22Rv1 (cell line): Measurements from ENCODE around the gene SPEF2.

Source experiments
- H3K27ac ChIP-seq: fragments of 450-650 bp; 2 replicates; pipeline ENCODE4 v1.5.1; 2017
- ZFX ChIP-seq: fragments of 450-650 bp; IDR thresholded peaks from 2 replicates; pipeline ENCODE4 v1.6.1; 2017; ENCODE audit warnings: antibody characterized with exemption, borderline replicate concordance
- TF ChIP-seq, protein P1 (sequence below): fragments of 450-650 bp; IDR thresholded peaks from 2 replicates; pipeline ENCODE4 v1.5.1; 2017; ENCODE audit warnings: mild to moderate bottlenecking

The SPEF2 gene

DNA sequence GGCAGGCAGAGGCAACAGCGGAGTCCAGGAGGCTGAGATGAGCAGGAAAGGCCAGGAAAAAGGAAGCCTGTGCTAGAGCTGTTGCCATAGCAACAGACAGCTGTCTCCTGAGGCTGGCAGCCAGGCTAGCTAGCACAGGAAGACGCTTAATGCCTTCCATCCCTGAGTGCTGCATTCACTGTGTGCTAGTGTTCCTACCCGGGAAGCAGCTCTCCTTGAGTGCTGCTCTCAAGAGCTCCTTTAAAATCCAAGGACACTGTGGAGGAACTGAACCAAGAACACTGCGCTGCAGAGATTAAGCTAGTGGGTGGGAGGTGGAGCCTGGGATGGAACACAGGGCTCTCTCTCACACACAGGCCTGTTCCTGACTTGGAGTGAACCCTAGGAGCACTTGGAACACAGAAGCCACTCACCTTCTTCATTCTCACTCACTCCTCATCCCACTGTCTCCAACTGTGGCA lies 185.6 kb downstream of the SPEF2 start:
- no peak for TF ChIP-seq ZFX
- TF ChIP-seq, protein P1, sequence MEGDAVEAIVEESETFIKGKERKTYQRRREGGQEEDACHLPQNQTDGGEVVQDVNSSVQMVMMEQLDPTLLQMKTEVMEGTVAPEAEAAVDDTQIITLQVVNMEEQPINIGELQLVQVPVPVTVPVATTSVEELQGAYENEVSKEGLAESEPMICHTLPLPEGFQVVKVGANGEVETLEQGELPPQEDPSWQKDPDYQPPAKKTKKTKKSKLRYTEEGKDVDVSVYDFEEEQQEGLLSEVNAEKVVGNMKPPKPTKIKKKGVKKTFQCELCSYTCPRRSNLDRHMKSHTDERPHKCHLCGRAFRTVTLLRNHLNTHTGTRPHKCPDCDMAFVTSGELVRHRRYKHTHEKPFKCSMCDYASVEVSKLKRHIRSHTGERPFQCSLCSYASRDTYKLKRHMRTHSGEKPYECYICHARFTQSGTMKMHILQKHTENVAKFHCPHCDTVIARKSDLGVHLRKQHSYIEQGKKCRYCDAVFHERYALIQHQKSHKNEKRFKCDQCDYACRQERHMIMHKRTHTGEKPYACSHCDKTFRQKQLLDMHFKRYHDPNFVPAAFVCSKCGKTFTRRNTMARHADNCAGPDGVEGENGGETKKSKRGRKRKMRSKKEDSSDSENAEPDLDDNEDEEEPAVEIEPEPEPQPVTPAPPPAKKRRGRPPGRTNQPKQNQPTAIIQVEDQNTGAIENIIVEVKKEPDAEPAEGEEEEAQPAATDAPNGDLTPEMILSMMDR = no peak
- no peak overlapping the region for H3K27ac ChIP-seq

DNA sequence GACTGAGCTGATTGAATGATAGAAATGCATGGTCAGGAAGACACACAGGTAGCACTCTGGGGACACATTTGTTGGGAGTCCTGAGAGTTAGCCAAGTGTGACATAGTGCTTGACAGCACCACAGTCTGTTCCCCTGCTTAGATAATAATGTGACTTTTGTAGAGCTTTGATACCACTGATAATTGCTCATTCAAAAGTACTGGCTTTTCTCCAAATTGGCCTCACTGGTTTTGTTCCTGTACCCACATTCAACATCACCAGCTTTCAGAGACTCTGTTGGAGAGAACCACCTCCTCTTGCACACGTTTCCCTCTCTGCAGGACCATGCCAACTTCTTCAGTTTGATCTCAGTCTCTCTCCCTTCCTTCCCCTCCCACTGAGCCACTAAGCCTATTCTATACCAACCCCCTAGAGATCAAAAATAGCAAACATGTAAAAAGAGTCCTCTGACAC lies 186.6 kb downstream of the SPEF2 start:
- H3K27ac ChIP-seq = no peak overlapping the region
- no peak for TF ChIP-seq ZFX
- TF ChIP-seq, protein P1 = no peak

DNA sequence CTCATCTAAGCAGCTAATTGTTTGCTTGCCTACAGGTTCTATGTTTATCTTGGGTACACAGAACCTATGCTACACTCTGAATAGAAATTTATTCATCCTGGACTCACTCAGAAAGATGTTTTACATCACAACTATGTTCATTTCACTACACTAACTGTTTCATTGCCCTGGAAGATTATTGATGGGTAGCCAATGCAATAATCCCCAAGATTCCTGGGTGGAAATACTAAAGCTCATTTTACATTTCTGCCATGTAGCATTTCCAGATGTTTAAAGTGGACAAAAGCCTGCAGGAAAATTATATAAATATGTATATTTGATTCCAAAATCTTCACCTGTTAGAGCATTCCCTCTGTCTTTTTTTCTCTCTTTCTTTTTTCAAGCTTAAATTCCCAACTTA lies 187.2 kb downstream of the SPEF2 start:
- H3K27ac ChIP-seq = no peak overlapping the region
- TF ChIP-seq, protein P1 = no peak
- TF ChIP-seq ZFX = no peak

DNA sequence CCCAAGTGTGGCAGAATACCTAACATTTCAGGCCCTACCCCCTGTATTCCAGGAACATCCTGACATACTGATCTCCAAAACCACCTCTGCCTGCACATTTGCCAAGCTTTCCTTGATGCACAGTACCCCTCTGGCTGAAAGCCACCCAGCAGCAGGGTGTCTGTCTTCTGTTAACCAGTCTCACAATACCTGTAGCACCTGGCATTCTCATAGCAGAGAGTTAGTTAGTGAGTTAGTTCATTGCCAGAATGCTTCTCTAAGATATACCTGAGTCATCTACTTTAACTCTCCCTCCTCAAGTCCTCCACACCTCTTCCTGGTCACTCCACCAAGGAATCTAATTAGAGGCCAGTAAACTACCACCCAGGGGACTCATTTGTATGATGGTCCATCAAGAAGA lies 192.9 kb downstream of the SPEF2 start:
- H3K27ac ChIP-seq = no peak overlapping the region
- no peak for TF ChIP-seq ZFX
- TF ChIP-seq, protein P1 = no peak

DNA sequence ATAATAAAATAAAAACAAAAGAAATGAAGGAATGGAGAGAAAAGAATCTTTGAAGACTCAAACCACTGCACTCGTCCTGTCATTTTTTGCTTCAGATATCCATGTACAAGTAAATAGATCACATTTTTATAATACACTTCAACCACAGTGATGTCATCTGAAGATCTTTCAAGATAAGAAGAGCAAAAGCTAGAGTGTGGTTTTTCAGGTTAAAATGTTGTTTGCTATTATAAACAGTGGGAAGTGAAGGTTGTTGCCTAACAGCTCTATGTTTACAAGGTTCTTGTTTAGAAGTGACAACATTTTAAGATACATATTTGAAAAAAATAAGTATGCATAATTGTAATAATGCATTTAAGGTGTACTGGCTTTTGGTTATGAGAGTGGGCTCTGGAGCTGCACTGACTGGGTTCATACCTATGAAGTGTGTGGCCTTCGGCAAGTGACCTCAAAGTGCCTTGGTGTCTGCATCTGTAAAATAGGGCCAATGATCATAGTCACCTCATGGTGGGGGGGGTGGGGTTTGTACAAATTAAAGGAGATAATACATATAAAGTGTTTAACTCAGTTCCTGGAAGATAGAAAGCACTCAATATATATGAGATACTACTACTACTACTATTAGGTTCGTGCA lies 193.6 kb downstream of the SPEF2 start:
- no peak overlapping the region for H3K27ac ChIP-seq
- TF ChIP-seq, protein P1 = no peak
- no peak for TF ChIP-seq ZFX

DNA sequence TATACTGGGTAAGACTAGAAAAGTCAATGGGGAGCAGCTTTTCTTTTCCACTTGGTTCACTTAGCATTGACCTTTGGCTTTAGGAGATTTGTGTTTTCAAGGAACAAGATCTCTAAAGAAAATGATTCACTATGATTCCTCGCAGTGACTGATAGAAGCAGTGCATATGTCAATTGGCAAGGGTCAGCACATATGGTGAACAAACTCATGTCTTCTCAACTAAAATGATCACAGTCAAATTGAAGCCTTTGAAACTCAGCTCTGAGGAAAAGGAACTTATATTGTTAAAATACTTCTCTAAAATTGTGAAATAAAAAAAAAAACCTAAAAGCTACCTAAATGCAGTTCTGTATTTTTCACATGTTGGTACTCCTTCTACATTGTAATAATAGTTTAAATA lies 195.9 kb downstream of the SPEF2 start:
- TF ChIP-seq, protein P1 = no peak
- TF ChIP-seq ZFX = no peak
- no peak overlapping the region for H3K27ac ChIP-seq

DNA sequence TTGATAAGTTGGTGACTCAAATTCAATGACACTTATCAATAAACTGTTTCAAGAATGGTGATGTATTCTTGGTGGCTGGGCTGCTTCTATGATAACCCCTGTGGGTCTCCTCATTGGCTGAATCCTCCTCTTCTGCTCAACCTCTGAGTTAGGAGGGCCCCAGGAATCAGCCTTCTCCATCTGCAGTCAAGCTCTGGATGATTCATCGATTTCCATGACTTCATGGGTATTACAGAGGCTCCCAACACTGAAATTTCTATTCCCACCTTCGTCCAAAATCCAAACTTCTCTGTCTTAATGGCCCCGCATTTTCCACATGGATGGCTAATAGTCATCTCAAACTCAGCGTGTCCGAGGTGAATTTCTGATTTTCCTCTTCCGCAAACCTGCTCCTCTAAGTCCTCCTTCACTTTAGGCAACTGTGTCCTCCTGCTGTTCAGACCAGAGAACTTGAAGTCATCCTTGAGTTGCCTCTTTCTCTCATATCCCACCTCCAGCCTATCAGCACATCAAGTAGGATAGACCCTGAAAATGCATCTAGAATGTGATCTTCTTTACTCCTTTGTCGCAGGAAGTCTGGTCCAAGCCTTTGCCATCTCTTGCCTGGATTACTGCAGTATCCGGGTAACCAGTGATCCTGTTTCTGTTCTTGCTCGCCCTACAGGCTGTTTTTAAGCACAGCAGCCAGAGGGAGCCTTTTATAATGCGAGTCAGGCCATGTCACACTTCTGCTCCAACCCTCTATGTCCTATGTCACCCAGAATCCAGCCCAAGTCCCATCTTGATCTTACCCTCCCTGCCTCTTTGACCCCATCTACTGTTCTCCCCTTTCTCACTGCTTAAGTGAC lies 197.7 kb downstream of the SPEF2 start:
- H3K27ac ChIP-seq = no peak overlapping the region
- TF ChIP-seq, protein P1 = peak; percentile 35
- no peak for TF ChIP-seq ZFX
